ENCODE data around the gene RIPOR3. TPM values are rescaled to one million over a fixed set of nuclear protein-coding genes. Genes with fewer than 3 reads are reported as not detected.
A peak's percentile ranks its signal among the peaks of the same experiment; 100 is the strongest.

The RIPOR3 gene
- total and polyA plus RNA-seq, 12 donors = 1.6 to 50.2 (median 3.3) TPM

DNA sequence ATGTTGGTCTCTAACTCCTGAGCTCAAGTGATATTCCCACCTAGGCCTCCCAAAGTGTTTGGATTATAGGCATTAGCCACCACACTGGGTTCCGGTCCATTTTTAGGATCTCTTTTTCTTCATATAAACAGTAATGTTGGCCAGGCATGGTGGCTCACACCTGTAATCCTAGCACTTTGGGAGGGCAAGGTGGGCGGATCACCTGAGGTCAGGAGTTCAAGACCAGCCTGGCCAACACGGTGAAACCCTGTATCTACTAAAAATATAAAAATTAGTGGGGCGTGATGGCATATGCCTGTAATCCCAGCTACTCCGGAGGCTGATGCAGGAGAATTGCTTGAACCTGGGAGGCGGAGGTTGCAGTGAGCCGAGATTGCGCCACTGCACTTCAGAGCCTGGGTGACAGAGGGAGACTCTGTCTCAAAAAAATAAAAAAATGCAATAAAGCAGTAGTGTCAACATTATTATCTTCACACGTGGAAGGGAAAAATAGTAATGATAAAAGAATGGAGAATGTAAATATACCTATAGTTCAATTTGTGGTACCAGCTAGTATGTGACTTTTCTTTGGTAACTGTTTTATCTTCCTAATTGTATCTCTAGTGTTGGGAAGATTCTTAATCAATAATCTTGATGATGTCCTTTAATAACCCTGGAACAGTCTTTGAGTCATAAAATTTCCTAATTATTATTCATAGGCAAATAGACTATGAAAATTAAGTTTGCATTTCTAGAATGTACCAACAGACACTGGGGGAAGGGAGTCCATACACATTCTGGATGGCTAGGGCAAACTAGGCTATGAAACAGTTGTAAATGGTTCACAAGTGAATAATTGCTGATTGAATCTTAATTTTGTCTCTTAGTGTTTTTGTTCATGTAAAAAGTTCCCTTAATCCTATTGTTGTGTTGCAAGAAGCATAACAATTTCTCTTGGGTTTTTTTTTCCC lies 43.7 kb upstream of the RIPOR3 start:
- no peaks in the 10 kb centered on the region for H3K9me3 ChIP-seq
- ATAC-seq (no peak), DNase-seq (no peak)
- intact Hi-C loops (cut with DNase I) = loop anchor here in 2 of 10 donors (5.0 to 10.0 kb wide), 2 partner anchors 73 to 140 kb away; no protein-coding TSS in a partner anchor
- H3K27me3 ChIP-seq = peaks cover 0 to 17% (median 3%) of the 10 kb centered on the region in 7 donors
- H3K27ac ChIP-seq = no peak overlapping the region
- 89 to 91% methylated on average over 9 of the region's 9 CpGs for WGBS, 2 donors
- H3K4me1 ChIP-seq = peaks cover 0 to 35% (median 20%) of the 10 kb centered on the region in 9 donors
- H3K36me3 ChIP-seq = no peaks in the 10 kb centered on the region
- H3K4me3 ChIP-seq = no peak overlapping the region
- TF ChIP-seq, protein P1, sequence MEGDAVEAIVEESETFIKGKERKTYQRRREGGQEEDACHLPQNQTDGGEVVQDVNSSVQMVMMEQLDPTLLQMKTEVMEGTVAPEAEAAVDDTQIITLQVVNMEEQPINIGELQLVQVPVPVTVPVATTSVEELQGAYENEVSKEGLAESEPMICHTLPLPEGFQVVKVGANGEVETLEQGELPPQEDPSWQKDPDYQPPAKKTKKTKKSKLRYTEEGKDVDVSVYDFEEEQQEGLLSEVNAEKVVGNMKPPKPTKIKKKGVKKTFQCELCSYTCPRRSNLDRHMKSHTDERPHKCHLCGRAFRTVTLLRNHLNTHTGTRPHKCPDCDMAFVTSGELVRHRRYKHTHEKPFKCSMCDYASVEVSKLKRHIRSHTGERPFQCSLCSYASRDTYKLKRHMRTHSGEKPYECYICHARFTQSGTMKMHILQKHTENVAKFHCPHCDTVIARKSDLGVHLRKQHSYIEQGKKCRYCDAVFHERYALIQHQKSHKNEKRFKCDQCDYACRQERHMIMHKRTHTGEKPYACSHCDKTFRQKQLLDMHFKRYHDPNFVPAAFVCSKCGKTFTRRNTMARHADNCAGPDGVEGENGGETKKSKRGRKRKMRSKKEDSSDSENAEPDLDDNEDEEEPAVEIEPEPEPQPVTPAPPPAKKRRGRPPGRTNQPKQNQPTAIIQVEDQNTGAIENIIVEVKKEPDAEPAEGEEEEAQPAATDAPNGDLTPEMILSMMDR (IDR thresholded peaks at IDR 0.05) = no peak

DNA sequence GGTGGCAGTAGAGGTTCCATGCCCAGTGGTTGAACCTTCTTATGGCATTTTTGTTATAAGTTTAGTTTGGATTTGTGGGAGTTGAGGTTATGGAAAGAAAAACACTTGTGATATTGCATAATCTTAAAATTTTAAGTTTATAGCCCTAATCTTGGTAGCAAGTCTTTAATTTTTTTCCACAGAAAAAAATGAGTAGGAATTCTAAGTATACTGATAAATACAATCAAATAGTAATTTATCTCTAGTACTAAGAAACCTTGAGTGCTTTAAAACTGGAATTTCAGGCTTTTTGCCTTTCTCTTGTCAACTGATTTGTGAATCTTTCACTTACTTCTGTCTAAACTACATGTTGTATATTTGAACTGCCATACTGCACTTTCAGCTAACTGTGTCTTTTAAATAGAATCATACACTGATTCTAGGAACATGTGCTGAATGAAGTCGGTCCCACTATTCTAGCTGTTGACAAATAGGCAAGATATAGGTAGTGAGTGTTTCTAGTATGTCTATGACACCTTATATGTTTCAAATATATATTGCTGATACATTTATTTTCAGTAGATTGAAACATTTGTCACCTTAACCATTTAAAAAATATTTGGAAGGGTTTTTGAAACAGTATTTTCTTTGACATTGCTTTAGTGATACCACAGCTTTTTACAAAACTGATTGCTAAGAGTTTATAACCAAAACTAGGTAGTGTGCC lies 42.5 kb upstream of the RIPOR3 start:
- no peak for DNase-seq
- H3K27ac ChIP-seq = peak overlapping the region in 1 of 10 donors; percentile 39
- TF ChIP-seq, protein P1 (IDR thresholded peaks at IDR 0.05) = no peak
- H3K4me3 ChIP-seq = no peak overlapping the region
- H3K36me3 ChIP-seq = no peaks in the 10 kb centered on the region
- peaks cover 0 to 35% (median 22%) of the 10 kb centered on the region in 9 donors for H3K4me1 ChIP-seq
- 28 to 49% methylated on average over 1 of the region's 1 CpG for WGBS, 2 donors
- ATAC-seq = no peak
- peaks cover 0 to 17% (median 3%) of the 10 kb centered on the region in 7 donors for H3K27me3 ChIP-seq
- H3K9me3 ChIP-seq = no peaks in the 10 kb centered on the region
- intact Hi-C loops (cut with DNase I) = loop anchor here in 2 of 10 donors (5.0 to 10.0 kb wide), 2 partner anchors 71 to 139 kb away; no protein-coding TSS in a partner anchor

DNA sequence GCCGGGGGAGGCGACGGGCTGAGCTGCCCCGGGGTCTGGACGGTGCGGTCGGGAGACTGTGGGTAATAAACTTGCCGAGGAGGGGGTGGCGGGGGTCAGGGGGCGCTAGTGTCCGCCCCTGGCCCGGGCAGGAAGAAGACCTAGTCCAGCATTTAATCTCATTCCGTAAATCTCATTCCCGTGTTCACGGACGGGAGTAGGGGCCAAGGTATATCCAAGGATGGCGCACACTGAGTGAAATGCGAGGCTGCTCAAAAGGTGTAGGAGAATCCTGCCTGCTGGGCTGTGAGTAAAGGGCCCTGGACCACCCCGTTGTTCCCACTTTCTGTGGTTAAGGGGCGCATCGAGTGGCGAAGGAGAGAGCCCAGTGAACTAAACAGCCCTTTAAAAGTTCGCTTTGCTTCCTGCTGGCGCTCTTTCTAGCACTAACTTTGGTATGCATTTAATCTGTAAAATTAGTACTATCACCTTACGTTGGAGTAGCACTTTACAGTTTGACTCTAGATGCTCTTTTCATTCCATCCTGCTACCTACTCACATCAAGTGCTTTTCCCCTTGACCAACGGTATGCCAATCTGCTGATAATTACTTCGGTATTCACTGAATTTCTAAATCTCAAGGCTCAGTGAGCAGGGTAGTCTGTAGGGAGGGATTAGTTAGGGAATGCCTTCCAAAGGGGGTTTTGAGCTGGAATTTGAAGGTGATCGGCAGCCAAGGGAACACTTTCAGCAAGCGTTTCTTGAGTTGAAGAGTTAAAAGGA lies 40.8 kb upstream of the RIPOR3 start:
- TF ChIP-seq, protein P1 (IDR thresholded peaks at IDR 0.05) = no peak
- Histone ChIP-seq H3K9me3 (no peaks in the 10 kb centered on the region), H3K27me3 (peaks cover 0 to 17% (median 3%) of the 10 kb centered on the region in 7 donors), H3K4me1 (peaks cover 0 to 35% (median 21%) of the 10 kb centered on the region in 9 donors), H3K4me3 (peak overlapping the region; percentile 50 to 93 (median 84)), H3K36me3 (no peaks in the 10 kb centered on the region), H3K27ac (peak overlapping the region; percentile 59 to 89 (median 82))
- ATAC-seq (peak in 1 of 8 donors; percentile 2), DNase-seq (no peak)
- 8 to 11% methylated on average over 29 of the region's 29 CpGs for WGBS, 2 donors
- intact Hi-C loops (cut with DNase I) = loop anchor here in 2 of 10 donors (5.0 to 10.0 kb wide), 2 partner anchors 70 to 137 kb away; no protein-coding TSS in a partner anchor
